Stimulated activated naive CD4-positive, alpha-beta T cell treated with Interleukin-2 at 50 U/mL for 16 hours (primary cell): ENCODE measurements around the gene ZFP64.
A peak's percentile ranks its signal among the peaks of the same experiment; 100 is the strongest.
"Not testable (repeated sequence)": the region's sequence is repeated elsewhere in the genome, so short reads cannot be mapped to it uniquely, and the experiment has no call there.

Experiments
- DNase-seq: peaks from one replicate; lab custom pipeline; 2025; lab: John Stamatoyannopoulos, UW

ZFP64 gene

DNA sequence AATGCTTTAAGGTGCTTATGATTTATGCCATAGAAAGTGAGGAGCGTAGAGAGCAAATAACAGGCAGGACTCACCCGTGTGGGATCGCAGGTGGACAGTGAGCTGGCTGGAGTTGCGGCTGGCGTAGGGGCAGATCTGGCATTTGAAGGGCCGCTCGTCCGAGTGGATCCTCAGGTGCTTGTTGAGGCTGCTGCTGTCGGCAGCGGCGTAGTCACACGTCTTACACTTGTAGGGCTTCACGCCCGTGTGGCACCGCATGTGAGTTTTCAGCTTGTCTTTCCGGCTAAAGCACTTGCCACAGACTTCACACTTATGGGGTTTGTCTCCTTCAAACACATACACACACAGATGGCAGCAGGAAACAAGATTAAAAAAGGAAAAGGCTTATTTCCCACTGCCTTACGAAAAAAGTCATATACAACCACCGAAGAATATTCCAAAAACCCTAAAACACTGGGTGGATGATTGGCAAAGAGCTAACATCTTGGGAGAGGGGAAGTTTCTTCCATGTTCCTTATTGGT, 31.5 kb downstream of the ZFP64 start:
- DNase-seq: no peak

DNA sequence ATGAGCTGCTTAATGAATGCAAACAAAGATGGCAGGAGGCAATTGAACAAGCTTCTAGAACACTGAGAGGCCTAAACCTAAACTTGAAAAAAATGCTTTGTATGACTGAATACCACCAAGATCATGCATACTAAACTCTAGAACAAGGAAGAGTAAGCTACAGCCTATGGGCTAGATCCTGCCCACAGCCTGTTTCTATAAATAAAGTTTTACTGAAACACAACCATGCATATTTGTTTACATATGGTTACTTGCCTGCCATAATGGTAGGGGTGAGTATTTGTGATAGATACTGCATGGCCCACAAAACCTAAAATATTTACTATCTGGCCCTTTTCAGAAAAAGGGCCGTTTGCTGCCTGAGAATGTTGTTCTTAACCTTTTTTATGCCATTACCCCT, 37.0 kb downstream of the ZFP64 start:
- no peak for DNase-seq

DNA sequence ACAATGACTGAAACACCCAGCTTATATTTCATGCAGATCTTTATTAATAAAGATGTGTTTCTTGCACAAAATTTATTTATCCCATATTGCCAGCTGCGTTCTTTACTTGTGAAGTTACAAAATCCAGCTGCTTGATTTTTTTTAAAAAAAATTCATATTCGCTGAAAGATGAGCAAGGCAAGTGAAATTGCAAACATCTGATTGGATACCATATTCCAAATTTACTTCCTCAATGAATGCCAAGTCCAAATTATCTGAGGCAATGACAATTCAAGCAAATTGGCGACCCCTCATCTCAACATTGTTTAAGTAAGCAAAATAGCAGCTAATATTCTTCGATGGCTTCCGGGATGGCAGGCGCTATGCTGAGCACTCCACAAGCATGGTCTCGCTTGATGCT, 37.7 kb downstream of the ZFP64 start:
- DNase-seq: no peak

DNA sequence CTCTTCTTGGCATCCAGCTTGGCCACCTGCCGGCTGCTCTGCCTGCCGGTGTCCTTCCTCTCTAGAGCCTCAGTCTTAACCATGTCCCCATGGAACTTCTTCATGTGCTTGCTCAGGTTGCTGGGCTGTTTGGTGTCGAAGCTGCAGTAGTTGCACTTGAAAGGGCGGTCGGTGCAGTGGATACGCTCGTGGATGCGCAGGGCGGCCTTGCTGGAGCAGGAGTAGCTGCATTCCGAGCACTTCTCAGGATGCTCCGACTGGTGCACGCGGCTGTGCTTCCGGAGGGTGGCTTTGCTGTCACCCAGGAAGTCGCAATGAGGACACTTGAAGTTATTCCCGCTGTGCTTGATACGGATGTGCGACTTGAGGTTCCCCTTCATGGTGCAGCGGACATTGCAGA, 38.7 kb downstream of the ZFP64 start:
- DNase-seq: no peak

DNA sequence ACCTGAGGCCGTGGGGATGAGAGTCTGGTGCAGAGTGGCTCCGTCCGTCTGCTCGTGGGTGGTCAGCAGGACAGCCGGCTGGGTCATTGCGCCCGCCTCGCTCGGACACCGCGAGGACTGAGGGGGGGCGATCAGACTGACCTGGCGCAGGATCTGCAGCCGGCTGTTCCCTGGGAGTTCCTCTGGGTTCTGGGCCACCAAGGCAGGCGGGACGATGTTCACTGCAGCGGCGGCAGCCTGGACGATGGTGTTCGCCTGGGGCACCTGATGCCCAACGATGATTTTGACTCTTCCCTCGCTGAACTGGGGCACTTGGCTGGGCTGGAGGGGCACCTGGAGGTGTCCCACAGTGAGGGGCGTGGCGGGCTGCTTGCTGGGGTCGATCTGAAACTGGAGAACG, 39.2 kb downstream of the ZFP64 start:
- no peak for DNase-seq

DNA sequence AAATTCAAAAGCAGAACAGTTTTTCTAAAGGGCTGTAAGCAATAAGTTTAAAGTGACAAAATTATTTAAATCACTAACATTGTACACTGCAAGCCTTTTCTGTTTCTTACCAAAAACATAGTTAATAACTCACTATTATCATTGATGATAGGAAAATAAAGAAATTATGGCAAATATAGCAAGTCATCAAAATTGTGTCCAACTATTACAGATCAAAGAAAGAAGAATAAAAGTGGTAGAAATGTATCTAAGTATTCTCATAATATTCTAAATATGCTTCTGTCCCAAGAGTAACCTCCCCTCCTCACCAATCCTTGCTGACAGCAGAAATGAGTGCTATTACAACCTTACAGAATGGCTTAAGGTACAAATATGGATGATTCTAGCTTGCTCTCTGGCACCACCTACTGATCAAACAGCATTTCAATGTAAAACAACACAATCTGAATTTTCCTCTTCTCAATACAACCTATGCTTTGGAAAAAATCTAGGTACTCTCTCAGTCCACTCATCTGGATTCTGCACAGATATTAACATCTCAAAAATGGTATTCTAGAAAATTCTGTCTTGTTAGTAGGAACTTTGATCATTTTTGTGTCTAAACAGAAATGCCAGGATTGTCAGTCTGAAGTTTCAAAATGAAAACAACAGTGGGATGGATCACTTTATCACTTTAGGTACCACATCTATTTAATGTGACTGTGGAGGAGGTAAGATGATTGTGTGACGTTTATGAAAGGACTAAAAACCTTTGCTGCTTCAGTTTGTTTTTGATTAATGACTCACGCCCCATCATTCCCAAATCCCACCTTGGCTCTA, 40.9 kb downstream of the ZFP64 start:
- no peak for DNase-seq

DNA sequence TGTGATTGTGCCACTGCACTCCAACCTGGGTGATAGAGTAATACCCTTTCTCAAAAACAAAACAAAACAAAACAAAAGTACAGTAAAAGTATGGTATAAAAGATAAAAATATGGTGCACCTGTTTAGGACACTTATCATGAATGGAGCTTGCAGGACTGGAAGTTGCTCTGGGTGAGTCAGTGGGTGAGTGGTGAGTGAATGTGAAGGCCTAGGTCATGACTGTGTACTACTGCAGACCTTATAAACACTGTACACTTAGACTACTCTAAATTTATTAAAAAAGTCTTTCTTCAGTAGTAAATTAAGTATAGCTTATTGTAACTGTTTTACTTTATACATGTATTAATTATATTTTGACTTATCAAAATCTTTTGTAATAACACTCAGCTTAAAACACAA, 46.0 kb downstream of the ZFP64 start:
- no peak for DNase-seq

DNA sequence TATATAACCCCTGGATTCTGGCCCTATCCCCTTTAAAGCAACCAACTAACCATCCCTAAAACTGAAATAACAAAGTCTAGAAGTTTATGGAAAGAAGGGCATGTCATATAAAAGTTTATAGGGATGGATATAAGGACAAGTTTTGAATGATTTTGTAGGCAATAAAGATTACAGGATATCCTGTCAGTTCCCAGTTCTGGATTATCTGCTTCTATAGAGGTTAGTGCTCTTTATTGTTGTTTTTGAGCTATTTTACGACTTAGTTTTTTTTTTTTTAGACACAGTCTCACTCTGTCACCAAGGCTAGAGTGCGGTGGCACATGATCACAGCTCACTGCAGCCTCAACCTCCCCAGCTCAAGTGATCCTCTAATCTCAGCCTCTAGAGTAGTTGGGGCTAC, 48.3 kb downstream of the ZFP64 start:
- no peak for DNase-seq

DNA sequence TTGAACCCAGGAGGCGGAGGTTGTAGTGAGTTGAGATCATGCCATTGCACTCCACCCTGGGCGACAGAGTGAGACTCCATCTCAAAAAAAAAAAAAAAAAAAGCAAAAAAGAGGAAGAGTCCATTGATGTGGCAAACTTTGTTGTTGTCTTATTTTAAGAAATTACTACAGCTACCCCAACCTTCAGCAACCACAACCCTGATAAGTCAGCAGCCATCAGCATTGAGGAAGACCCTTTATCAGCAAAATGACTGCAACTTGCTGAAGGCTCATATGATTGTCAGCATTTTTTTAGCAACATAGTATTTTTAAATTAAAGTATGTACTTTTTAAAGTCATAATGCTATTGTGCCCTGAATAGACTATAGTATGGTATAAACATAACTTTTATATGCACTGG, 48.8 kb downstream of the ZFP64 start:
- no peak for DNase-seq

DNA sequence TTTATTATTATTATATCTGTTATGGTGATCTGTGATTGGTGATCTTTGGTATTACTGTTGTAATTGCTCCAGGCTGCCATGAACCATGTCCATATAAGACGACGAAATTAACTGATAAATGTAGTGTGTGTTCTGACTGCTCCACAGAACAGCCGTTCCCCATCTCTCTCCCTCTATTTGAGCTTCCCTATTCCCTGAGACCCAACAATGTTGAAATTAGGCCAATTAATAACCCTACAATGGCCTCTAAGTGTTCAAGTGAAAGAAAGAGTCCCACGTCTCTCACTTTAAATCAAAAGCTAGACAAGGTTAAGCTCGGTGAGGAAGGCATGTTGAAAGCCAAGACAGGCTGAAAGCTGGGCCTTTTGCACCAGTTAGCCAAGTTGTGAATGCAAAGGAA, 51.6 kb downstream of the ZFP64 start:
- no peak for DNase-seq

DNA sequence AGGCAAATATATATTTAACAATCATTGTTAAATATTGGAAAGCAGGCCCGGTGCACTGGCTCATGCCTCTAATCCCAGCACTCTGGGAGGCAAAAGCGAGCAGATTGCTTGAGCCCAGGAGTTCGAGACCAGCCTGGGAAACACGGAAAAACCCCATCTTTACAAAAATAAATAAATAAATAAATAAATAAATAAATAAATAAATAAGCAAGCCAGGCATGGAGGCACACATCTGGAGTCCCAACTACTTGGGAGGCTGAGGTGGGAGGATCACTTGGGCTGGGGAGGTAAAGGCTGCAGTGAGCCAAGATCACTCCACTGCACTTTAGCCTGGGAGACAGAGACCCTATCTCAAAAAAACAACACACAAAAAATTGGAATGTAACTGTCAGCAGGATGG, 53.7 kb downstream of the ZFP64 start:
- no peak for DNase-seq

DNA sequence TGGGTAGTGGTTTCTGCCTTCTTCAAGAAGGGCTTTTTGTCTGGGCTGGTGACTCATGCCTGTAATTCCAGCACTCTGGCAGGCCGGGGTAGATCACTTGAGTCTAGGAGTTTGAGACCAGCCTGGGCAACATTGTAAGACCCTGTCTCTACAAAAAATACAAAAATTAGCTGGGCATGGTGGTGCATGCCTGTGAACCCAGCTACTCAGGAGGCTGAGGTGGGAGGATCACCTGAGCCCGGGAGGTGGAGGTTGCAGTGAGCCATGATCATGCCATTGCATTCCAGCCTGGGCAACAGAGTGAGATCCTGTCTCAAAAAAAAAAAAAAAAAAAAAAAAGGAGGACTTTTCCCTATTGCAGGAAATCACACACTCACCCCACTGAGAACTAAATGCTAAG, 57.9 kb downstream of the ZFP64 start:
- DNase-seq: not testable (repeated sequence)

DNA sequence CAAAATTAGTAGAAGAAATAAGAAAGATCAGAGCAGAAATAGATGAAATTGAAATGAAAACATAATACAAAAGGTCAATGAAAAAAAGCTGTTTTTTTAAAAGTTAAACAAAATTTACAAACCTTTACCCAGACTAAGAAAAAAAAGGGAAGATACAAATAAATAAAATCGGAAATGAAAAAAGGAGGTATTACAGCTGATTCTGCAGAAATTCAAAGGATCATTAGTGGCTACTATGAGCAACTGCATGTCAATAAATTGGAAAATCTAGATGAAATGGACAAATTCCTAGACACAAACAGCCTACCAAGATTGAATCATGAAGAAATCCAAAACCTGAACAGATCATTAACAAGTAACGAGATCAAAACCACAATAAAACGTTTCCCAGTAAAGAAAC, 59.2 kb downstream of the ZFP64 start:
- DNase-seq: no peak

DNA sequence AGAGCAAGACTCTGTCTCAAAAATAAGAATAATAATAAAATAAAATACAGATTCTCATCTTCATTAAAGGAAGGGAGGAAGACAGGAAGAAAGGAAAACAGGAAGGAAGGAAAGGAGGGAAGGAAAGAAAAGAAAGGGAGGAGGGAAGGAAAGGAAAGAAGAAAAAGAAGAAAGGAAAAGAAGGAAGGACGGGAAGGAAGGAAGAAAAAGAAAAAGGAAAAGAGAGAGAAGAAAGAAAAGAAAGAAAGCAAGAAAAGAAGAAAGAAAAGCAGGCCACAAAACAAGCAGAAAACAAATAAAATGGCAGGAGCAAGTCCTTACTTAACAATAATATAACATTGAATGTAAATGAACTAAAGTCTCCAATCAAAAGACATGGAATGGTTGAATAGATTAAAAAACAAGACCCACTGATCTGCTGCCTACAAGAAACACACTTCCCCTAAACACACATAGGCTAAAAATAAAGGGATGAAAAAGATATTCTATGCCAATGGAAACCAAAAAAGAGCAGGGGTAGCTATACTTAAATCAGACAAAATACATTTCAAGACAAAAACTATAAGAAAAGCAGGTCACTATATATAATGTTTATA, 60.4 kb downstream of the ZFP64 start:
- DNase-seq: no peak

DNA sequence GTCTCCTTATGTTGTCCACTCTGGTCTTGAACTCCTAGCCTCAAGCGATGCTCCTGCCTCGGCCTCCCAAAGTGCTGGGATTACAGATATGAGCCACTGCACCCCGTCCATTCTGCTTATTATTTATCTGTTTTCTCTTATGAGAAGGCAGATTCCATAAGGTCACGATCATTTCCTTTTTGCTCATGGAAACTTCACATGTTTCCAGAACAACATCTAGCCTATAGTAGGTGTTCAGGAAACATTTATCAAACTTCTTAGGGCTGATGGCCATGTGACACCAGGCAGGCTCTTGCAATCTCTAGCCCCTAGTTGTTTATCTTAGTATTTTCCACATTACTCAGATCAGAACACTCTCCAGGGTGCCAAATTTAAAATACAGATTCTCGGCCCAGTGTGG, 61.2 kb downstream of the ZFP64 start:
- no peak for DNase-seq

DNA sequence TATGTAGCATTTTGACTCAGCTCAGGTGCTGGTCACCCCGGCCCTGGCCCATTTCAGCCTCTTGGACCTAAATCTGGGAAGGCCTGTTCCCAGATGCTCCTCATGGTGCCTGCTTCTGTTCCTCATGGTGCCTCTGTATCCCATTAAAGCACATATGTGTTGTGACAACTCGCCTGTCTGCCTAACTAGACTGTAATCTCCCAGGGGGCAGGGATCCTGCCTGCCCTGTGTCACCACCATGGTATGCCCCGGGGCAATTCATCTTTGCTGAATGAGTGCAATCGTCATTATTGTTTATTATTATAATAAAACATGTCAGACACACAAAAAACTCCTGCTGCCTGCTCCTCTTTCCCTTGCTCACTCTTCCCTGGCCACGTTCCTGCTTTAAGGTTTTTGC, 62.0 kb downstream of the ZFP64 start:
- DNase-seq: no peak

DNA sequence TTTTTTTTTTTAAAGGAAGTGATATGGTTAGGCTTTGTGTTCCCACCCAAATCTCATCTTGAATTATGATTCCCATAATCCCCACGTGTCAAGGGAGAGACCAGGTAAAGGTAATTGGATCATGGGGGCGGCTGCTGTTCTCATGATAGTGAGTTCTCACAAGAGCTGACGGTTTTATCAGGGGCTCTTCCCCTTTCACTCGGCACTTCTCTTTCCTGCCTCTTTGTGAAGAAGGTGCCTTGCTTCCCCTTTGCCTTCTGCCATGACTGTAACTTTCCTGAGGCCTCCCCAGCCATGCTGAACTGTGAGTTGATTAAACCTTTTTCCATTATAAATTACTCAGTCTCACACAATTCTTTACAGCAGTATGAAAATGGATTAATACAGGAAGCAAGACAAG, 64.3 kb downstream of the ZFP64 start:
- DNase-seq: no peak

DNA sequence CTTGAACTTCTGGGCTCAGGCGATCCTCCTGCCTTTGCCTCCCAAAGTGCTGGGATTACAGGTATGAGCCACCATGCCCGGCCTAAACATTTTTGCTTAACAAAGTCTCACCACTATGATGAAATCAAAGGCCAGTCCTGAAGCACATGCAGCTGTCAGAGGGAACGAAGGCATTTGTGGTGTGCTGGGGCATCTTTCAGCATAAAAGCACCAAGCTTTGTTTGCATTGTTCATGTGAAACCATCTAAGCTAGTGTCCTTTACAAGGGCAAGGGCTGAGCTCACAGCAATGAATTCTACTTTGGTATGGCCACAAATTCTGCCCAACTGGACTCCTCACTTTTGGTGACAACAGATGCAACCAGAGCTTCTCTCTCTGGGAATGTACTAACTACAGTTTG, 66.8 kb downstream of the ZFP64 start:
- DNase-seq: no peak

DNA sequence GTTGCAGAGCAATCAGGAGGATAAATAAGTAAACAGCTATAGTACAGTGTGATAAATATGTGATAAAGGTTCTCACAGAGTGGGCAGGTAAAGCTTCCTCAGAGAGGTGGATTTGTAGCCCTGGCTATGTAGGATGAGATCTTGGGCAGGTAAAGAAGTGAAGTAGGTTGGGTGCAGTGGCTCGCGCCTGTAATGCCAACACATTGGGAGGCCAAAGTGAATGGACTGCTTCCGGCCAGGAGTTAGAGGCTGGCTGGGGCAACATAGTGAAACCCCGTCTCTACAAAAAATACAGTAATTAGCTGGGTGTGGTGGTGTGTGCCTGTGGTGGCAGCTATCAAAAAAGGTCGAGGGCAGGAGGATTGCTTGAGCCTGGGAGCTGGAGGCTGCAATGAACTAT, 72.9 kb downstream of the ZFP64 start:
- no peak for DNase-seq

DNA sequence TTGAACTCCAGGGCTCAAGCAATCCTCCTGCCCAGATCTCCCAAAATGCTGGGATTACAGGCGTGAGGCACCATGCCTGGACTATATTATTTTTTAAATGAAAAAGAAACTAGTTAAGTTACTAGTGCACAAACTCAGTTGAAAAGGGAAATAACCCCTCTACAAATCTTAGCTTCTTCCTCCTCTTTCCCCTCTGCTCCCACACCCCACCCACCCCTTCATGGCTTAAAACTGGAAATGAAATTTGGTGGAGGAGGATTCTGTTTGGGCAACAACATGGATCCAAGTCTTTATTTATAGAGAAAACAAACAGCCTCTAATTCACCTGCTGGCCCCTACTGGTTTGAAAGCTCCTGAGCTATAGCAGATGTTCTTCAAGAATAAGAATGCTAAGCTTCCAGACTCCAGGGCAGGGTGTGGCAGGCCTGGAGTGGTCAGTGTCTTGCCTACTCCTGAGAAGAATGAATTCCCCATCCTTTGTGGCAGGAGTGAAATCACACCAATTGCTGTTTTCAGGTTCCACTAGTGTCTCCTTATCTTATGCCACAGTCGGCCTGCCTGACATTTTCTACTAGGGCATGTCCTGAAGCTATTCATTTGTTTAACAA, 73.5 kb downstream of the ZFP64 start:
- no peak for DNase-seq

DNA sequence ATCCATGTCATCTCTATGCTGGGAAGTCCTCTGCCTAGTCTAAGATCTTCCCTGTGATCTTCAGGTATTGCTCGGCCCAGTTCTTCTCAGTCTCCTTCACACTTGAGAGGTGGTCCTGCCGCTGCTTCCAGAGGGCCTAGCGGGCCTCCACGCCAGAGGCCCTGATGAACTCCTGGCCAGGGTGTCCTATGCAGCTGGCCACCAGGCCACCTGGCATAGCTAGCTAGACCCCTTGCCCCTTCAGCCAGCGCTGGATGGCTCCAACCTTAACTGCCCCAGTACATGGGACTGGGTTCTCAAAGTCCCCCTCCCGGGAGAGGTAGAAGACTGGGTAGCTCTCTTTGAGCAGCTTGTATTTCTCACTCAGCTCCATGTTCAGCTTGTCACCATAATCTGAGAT, 81.1 kb downstream of the ZFP64 start:
- DNase-seq: no peak

DNA sequence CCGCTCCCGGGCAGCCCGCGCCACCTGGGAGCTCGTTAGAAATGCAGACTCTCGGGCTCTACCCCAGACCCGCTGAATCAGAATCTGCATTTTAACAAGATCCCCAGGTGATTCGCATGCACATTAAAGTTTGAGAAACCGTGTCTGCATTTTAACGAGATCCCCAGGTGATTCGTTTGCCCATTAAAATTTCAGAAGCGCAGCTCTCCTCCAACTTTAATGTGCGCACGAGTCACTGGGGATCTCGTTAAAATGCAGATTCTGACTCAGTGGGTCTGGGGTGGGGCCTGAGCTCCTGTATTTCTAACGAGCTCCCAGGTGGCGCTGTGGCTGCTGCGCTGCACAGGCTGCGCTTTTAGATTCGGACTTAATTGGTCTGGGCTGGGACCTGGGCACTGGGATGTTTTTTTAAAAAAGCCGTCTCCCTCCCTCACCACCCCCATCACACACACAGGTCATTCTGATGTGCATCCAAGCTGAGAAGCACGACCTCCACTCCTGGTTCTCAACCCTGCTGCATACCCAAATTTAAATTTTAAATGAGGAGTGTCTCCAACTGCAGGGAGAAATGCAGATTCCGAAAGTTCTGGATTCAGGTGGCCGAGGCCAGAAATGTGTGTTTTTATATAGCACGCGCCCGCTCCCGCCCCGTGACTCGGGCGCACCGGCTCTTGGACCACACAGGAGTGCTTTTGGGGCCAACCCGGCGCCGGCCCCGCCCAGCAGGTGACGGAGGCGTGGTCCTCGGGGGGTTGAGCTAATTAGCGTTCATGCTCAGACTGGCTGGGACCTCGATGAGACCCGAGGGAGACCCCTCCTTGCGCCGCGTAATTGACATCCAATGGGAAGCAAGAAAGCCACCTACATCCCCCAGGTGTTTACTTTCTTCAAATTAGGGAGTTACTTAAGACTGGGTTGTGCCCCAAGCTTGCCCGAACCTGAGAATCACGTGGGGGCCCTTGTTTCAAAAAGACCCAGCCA, 85.8 kb downstream of the ZFP64 start:
- peak; percentile 14 for DNase-seq
